8988T (cell line): ENCODE results near the gene RNF17.
"Not testable (repeated sequence)": the region's sequence is repeated elsewhere in the genome, so short reads cannot be mapped to it uniquely, and the experiment has no call there.

Source experiments
- DNase-seq: peaks from one replicate; pipeline ENCODE4 v3.0.0; 2011

Gene RNF17, protein sequence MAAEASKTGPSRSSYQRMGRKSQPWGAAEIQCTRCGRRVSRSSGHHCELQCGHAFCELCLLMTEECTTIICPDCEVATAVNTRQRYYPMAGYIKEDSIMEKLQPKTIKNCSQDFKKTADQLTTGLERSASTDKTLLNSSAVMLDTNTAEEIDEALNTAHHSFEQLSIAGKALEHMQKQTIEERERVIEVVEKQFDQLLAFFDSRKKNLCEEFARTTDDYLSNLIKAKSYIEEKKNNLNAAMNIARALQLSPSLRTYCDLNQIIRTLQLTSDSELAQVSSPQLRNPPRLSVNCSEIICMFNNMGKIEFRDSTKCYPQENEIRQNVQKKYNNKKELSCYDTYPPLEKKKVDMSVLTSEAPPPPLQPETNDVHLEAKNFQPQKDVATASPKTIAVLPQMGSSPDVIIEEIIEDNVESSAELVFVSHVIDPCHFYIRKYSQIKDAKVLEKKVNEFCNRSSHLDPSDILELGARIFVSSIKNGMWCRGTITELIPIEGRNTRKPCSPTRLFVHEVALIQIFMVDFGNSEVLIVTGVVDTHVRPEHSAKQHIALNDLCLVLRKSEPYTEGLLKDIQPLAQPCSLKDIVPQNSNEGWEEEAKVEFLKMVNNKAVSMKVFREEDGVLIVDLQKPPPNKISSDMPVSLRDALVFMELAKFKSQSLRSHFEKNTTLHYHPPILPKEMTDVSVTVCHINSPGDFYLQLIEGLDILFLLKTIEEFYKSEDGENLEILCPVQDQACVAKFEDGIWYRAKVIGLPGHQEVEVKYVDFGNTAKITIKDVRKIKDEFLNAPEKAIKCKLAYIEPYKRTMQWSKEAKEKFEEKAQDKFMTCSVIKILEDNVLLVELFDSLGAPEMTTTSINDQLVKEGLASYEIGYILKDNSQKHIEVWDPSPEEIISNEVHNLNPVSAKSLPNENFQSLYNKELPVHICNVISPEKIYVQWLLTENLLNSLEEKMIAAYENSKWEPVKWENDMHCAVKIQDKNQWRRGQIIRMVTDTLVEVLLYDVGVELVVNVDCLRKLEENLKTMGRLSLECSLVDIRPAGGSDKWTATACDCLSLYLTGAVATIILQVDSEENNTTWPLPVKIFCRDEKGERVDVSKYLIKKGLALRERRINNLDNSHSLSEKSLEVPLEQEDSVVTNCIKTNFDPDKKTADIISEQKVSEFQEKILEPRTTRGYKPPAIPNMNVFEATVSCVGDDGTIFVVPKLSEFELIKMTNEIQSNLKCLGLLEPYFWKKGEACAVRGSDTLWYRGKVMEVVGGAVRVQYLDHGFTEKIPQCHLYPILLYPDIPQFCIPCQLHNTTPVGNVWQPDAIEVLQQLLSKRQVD (N-terminal part only)

DNA sequence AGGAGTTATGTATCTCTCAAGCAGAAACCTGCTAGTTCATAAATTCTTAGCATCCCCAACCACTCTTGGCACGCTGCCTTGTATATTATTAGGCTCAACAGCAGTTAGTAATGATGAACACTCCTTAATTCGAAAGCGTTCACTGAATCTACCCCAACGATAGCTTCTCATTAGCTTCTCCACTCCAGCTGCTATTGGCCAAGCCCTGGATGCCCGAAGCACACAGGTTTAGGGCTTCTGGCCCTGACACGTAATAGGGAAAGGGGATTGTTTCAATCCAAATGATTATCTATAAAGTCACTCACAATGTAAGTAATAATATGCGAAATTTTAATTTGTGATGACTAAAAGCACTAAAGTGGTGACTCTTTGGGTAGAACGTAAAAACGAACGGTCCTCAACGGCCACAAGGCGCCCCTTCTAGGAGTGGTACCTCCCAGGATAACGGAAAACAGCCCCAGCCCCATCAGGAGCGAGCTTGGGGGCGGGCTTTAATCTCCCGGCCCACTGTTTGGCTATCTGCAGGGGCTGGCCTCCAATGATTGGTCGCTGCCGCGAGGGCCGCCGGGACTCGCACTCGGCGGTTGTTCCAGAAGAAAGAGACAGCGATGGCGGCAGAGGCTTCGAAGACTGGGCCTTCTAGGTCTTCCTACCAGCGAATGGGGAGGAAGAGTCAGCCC lies at the start of gene RNF17:
Gene RNF17 (plus strand): TSS at position 574 of the 680 bp plus-strand sequence. CDS start 35 bp downstream, at position 609.
- no peak for DNase-seq

DNA sequence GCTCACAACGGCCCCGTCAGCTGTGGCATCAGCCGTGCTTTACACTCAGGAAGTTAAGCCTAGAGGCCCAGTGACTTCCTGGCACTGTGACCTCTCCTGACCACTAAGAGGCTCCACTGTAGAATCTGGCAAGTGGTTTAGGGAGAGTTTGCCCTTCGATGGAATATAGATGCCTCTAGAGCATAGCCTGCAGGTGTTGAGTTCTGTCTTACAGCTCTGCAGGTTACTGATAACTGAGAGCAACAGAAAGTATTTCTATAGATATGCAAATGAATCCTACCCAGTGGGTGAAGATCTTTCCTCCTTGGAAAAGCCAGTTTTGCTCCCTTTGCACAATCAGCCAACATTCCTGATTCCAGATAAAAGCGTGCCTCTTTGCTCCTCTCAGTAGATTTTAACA lies 48.0 kb upstream of the RNF17 start:
- DNase-seq, result no peak

DNA sequence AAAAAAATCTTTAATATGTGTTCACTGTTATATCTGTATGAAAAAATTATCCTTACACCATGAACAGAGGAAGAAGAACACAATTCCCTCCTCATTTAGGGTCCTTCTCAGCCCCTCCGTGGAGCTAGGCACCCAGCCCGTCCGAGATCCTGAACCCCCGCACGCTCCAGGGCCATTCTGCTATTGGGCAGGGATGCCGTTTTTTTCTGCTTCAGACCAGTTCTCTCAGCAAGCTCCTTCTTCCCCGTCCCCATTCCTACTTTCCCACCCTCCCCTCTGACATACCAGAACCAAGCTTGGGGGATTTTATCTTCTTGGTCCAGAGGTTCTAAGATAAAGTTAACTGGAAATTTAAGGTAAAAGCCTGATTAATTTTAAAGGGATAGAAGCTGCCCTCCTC lies 47.5 kb upstream of the RNF17 start:
- DNase-seq, result no peak

DNA sequence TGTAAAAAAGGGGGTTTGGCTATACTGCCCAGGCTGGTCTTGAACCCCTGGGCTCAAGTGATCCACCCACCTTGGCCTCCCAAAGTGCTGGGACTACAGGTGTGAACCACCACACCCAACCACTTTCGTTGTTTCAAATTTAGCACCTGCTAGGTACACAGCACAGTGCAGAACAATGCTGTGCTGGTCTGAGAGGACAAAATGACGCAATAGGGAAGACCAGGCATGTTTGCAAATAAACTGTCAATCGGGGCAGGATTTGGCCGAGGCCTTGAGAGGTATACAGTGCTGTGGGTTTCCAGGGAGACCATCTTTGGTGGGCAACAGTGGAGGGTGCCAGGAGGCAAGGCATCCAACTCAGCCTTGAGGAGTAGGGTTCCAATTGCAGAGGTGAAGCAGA lies 46.8 kb upstream of the RNF17 start:
- DNase-seq, result no peak

- DNase-seq, result no peak
These were observed 45.6 kb upstream of the RNF17 start for GRCh38 chr13:24718192-24718965.

DNA sequence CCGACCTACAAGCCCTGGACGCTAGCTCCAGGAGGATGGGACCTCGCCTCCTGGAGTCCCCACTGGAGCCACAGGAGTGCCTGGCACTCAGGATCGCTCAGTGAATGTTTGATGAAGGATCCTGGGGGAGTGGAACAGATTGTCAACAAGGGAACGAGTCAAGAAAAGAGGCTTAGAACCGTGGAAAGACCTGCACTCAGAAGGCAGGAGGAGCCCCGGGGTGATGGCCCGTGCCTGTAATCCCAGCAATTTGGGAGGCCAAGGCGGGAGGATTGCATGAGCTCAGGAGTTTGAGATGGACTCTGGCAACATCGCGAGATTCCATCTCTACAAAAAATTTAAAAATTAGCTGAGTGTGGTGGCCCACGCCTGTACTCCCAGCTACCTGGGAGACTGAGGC lies 44.8 kb upstream of the RNF17 start:
- no peak for DNase-seq

- no peak for DNase-seq
These were observed 40.8 kb upstream of the RNF17 start for GRCh38 chr13:24723206-24723605.

DNA sequence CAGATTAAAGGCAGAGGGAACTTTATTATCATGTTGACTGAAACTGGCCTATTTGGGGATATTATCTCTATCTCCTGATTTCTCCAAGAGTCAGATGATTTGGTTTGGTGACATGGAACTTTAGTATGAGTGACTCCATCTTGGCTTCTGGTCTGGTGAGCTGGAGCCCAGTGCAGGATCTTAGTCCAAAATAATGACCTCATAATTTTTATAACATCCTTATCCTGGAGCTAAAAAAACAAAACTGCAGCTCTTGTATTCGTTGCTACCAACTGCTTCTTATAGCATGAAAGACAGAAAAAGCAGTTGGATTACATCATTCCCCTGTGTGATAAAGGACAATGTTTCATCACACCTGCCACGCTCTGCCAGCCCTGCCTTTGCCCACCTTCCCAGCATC lies 39.3 kb upstream of the RNF17 start:
- DNase-seq, result no peak

DNA sequence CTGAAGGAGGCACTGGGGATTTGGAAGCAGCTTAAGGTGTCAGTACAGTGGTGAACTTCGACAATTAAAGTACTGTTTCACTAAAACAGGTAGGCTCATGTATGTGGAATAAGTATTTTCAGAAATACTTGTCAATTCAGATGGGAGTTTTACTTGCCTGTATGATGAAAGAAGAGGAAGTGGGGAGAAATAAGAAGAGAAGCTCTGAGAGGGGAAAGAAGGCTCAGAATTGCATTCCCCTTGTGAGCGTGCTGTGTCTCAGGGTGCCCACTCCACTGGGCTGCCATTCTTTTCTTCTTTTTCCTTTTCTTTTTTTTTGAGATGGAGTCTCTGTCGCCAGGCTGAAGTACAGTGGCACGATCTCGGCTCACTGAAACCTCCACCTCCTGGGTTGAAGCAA lies 38.6 kb upstream of the RNF17 start:
- no peak for DNase-seq

DNA sequence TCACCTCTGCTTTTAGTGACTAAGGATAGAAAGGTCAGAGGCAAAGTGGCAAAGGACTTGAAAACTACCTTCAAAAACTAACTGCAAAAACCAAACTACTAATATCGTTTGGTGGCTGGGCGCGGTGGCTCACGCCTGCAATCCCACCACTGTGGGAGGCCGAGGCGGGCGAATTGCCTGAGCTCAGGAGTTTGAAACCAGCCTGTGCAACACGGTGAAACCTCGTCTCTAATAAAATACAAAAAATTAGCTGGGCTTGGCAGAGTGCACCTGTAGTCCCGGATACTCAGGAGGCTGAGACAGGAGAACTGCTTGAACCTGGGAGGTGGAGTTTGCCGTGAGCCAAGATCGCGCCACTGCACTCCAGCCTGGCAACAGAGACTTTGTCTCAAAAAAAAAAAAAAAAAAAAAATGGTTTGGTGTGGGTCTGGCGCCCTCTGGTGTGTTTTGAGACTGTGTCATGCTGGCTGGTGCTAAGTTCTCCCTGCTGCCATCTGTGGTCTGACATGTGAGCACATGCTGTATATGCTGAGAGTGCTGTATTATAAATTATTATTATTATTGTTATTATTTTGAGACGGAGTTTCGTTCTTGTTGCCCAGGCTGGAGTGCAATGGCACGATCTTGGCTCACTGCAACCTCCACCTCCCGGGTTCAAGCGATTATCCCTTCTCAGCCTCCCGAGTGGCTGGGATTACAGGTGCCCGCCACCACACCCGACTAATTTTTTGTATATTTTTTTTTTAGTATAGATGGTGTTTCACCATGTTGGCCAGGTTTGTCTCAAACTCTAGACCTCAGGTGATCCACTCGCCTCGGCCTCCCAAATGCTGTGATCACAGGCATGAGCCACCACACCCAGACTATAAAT lies 36.0 kb upstream of the RNF17 start:
- DNase-seq, result peak; percentile 78

- not testable (repeated sequence) for DNase-seq
These were observed 32.9 kb upstream of the RNF17 start for GRCh38 chr13:24730873-24731567.

DNA sequence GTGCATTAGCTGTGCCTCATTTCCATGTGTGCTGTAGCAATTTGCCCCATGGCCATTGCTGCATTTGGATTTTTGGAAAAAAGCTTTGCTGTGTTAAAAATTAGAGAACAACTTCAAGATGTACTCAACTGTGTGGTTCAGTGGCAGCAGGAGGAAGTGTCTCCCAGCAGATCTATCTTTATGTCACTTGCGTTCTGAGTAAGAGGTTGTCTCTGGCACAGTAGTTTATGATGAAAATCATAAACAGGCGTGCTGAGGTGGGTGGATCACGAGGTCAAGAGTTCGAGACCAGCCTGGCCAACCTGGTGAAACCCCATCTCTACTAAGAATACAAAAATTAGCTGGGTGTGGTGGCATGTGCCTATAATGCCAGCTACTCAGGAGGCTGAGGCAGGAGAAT lies 29.0 kb upstream of the RNF17 start:
- DNase-seq, result no peak

DNA sequence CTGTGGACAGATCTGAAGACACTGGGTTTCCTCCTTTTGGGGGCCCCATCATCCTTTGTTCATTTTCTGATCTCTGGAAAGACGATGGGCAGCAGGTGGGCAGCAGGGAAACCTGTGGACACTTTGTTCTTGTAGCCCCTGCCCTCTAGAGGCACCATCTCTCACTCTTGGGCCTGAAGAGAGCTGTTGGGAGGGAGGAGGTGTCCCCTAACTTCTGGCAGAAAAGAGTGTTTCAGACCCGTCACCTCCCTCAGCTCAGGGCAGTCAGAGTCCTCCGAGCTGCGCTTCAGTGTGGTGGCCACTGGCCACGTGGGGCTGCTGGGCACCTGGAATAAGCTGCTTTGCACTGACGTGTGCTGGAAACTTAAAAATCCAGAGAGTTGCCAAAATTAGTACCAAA lies 26.9 kb upstream of the RNF17 start:
- DNase-seq, result no peak

- no peak for DNase-seq
These were observed 25.6 kb upstream of the RNF17 start for GRCh38 chr13:24738366-24738847.

- DNase-seq, result no peak
These were observed 23.7 kb upstream of the RNF17 start for GRCh38 chr13:24740014-24740890.

GRCh38 chr13:24741016-24741662 lies 22.8 kb upstream of the RNF17 start:
- DNase-seq, result no peak

- no peak for DNase-seq
These were observed 22.2 kb upstream of the RNF17 start for GRCh38 chr13:24741791-24742190.

GRCh38 chr13:24742294-24742693 lies 21.7 kb upstream of the RNF17 start:
- DNase-seq, result no peak
